DOHH2 (cell line): ENCODE measurements around the gene FAAP100.

Source experiments
- H3F3A ChIP-seq: fragments of 200-600 bp; sonication (generic), shearing (Covaris generic); 2 replicates; pipeline ENCODE4 v1.6.0; 2016; ENCODE audit warnings: antibody characterized with exemption, mild to moderate bottlenecking; ENCODE audit not compliant: control insufficient read depth, insufficient read depth
- H3K27ac ChIP-seq: fragments of 200-600 bp; sonication (generic); 2 replicates; pipeline ENCODE4 v1.5.1; 2014; ENCODE audit warnings: low read depth, mild to moderate bottlenecking, low read length, moderate library complexity
- H3K27me3 ChIP-seq: fragments of 200-600 bp; sonication (generic); 2 replicates; pipeline ENCODE4 v1.6.1; 2014; ENCODE audit warnings: mild to moderate bottlenecking, low read length, mixed read lengths; ENCODE audit not compliant: control insufficient read depth
- H3K36me3 ChIP-seq: fragments of 200-600 bp; sonication (generic); 2 replicates; pipeline ENCODE4 v1.6.1; 2014; ENCODE audit warnings: mild to moderate bottlenecking, low read length, moderate library complexity, mixed read lengths; ENCODE audit not compliant: control insufficient read depth
- H3K4me1 ChIP-seq: fragments of 200-600 bp; sonication (generic); 2 replicates; pipeline ENCODE4 v1.6.1; 2014; ENCODE audit warnings: mild to moderate bottlenecking, low read length, mixed read lengths; ENCODE audit not compliant: control insufficient read depth
- H3K4me2 ChIP-seq: fragments of 200-600 bp; sonication (generic); 2 replicates; pipeline ENCODE4 v1.6.0; 2014; ENCODE audit warnings: mild to moderate bottlenecking, low read length, moderate library complexity
- H3K4me3 ChIP-seq: fragments of 200-600 bp; sonication (generic); 2 replicates; pipeline ENCODE4 v1.5.1; 2014; ENCODE audit warnings: mild to moderate bottlenecking, low read length, mixed read lengths
- H3K79me2 ChIP-seq: fragments of 200-600 bp; sonication (generic); 2 replicates; pipeline ENCODE4 v1.6.1; 2014; ENCODE audit warnings: mild to moderate bottlenecking, low read length, mixed read lengths; ENCODE audit not compliant: control insufficient read depth
- H3K9me2 ChIP-seq: fragments of 200-600 bp; sonication (generic); replicated peaks from 2 replicates; pipeline ENCODE4 v1.6.1; 2014; ENCODE audit warnings: mild to moderate bottlenecking, low read length, mixed read lengths; ENCODE audit not compliant: control insufficient read depth
- H3K9me3 ChIP-seq: fragments of 200-600 bp; sonication (generic); 2 replicates; pipeline ENCODE4 v1.6.1; 2014; ENCODE audit warnings: antibody characterized with exemption, low read length, mixed read lengths; ENCODE audit not compliant: control insufficient read depth, insufficient read depth
- H4K20me1 ChIP-seq: fragments of 200-600 bp; sonication (generic); 2 replicates; pipeline ENCODE4 v1.6.0; 2014; ENCODE audit warnings: low read depth, mild to moderate bottlenecking, antibody characterized with exemption, low read length, moderate library complexity; ENCODE audit not compliant: control insufficient read depth, insufficient read depth
- EZH2phosphoT487 ChIP-seq: fragments of 200-600 bp; sonication (generic); IDR thresholded peaks from 2 replicates; pipeline ENCODE4 v1.6.1; 2017; ENCODE audit warnings: borderline replicate concordance, mild to moderate bottlenecking, antibody characterized with exemption, low read length, moderate library complexity, mixed read lengths
- TF ChIP-seq, protein P1 (sequence below): fragments of 200-600 bp; sonication (generic); IDR thresholded peaks from one replicate; pipeline ENCODE4 v1.5.1; 2014; ENCODE audit warnings: antibody characterized with exemption, mild to moderate bottlenecking, low read depth, low read length; ENCODE audit not compliant: poor library complexity, severe bottlenecking

Gene FAAP100

GRCh38 chr17:81570964-81571363, 18.8 kb upstream of the FAAP100 start:
- Histone ChIP-seq H3K27me3 (no peaks in the 10 kb centered on the region), H3K79me2 (no peaks in the 10 kb centered on the region), H3K4me1 (no peaks in the 10 kb centered on the region), H4K20me1 (no peaks in the 10 kb centered on the region), H3K9me2 (no peaks in the 10 kb centered on the region), H3K9me3 (no peaks in the 10 kb centered on the region), H3F3A (no peaks in the 10 kb centered on the region), H3K4me2 (no peak overlapping the region), H3K27ac (no peak overlapping the region), H3K4me3 (no peak overlapping the region), H3K36me3 (peaks cover 73% of the 10 kb centered on the region)
- TF ChIP-seq EZH2phosphoT487 = no peak
- TF ChIP-seq, protein P1, sequence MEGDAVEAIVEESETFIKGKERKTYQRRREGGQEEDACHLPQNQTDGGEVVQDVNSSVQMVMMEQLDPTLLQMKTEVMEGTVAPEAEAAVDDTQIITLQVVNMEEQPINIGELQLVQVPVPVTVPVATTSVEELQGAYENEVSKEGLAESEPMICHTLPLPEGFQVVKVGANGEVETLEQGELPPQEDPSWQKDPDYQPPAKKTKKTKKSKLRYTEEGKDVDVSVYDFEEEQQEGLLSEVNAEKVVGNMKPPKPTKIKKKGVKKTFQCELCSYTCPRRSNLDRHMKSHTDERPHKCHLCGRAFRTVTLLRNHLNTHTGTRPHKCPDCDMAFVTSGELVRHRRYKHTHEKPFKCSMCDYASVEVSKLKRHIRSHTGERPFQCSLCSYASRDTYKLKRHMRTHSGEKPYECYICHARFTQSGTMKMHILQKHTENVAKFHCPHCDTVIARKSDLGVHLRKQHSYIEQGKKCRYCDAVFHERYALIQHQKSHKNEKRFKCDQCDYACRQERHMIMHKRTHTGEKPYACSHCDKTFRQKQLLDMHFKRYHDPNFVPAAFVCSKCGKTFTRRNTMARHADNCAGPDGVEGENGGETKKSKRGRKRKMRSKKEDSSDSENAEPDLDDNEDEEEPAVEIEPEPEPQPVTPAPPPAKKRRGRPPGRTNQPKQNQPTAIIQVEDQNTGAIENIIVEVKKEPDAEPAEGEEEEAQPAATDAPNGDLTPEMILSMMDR = no peak

DNA sequence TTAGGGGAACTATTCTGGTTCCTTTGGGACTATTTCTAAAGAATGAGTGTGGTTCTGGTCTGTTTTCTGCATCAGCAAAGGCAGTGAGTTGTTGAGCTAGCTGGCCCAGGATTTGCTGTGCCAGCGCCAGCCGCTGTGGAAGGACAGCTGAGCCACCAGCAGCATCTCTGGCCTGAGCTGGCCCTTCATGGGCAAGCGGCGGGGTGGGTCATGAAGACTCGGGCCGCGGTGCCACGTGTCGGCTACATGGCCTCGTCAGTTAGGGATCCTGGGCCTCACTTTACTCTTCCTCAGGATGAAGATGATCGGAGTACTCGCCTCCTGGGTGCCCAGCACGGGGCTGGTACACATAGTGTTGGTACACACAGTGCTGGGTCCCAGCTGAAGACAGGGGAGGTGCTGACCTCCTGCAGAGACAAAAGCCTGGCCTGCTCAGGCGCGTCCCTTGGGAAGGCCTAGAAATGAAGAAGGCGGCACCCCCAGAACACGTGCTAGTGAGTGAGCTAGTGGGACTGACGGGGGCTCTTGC, 17.9 kb upstream of the FAAP100 start:
- Histone ChIP-seq H3K9me3 (no peaks in the 10 kb centered on the region), H3K79me2 (no peaks in the 10 kb centered on the region), H3K9me2 (no peaks in the 10 kb centered on the region), H3K27ac (no peak overlapping the region), H3K27me3 (no peaks in the 10 kb centered on the region), H3K4me1 (no peaks in the 10 kb centered on the region), H4K20me1 (no peaks in the 10 kb centered on the region), H3K36me3 (peaks cover 75% of the 10 kb centered on the region), H3F3A (no peaks in the 10 kb centered on the region), H3K4me3 (no peak overlapping the region), H3K4me2 (no peak overlapping the region)
- no peak for TF ChIP-seq EZH2phosphoT487
- TF ChIP-seq, protein P1 = no peak

DNA sequence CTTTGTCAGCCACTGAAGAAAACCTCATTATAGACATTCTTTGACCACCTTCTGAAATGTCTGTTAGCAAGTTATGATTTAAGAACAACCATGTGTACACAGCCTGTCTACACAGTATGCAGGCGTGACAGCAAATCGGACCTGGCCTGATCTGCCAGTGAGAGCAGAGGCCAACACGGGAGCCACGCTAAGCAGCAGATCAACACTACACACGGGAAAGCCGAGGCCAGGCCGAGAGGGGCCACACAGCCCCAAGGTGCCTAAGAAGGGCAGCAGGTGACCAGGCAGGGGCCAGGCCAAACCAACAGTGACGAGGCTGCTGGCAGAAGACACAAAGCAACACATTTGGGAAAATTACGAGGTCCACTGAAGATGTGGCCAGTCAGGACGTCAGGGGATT, 16.3 kb upstream of the FAAP100 start:
- Histone ChIP-seq H3K79me2 (no peaks in the 10 kb centered on the region), H3F3A (no peaks in the 10 kb centered on the region), H3K27me3 (no peaks in the 10 kb centered on the region), H3K4me2 (no peak overlapping the region), H4K20me1 (no peaks in the 10 kb centered on the region), H3K4me3 (no peak overlapping the region), H3K27ac (no peak overlapping the region), H3K9me3 (no peaks in the 10 kb centered on the region), H3K9me2 (no peaks in the 10 kb centered on the region), H3K36me3 (peaks cover 82% of the 10 kb centered on the region), H3K4me1 (no peaks in the 10 kb centered on the region)
- TF ChIP-seq EZH2phosphoT487 = no peak
- TF ChIP-seq, protein P1 = no peak
